BLaER1 treated with 17β-estradiol and CSF1 and Interleukin-3, amounts not matched to agents 10 nM and 100 nM (cell line): Measurements from ENCODE around the gene UBXN11.

Experiments
- H3K27ac ChIP-seq, 11 experiments: shearing (Covaris generic); formaldehyde crosslinking; 2 replicates each; pipeline ENCODE4 v1.8.1; 2022
- H3K27me3 ChIP-seq, 11 experiments: shearing (Covaris generic); formaldehyde crosslinking; 2 replicates each; pipeline ENCODE4 v1.8.1; 2022
- H3K36me3 ChIP-seq, 11 experiments: shearing (Covaris generic); formaldehyde crosslinking; 2 replicates each; pipeline ENCODE4 v1.8.1; 2022
- H3K4me1 ChIP-seq, 10 experiments: shearing (Covaris generic); formaldehyde crosslinking; 2 replicates each; pipeline ENCODE4 v1.8.1; 2022
- H3K4me2 ChIP-seq, 11 experiments: shearing (Covaris generic); formaldehyde crosslinking; 2 replicates each; pipeline ENCODE4 v1.8.1; 2022
- H3K4me3 ChIP-seq, 10 experiments: shearing (Covaris generic); formaldehyde crosslinking; 2 replicates each; pipeline ENCODE4 v1.8.1; 2022
- H3K9ac ChIP-seq, 11 experiments: shearing (Covaris generic); formaldehyde crosslinking; 2 replicates each; pipeline ENCODE4 v1.8.1; 2022
- H3K9me3 ChIP-seq, 11 experiments: shearing (Covaris generic); formaldehyde crosslinking; replicated peaks in 1 of 11; 2 replicates each; pipeline ENCODE4 v1.8.1; 2022
- H4K20me1 ChIP-seq, 11 experiments: shearing (Covaris generic); formaldehyde crosslinking; 2 replicates each; pipeline ENCODE4 v1.8.1; 2022
- Cebpa-rat ChIP-seq, 11 experiments: shearing (Covaris generic); IDR thresholded peaks; 2 replicates each; pipeline ENCODE4 v1.8.1; 2022

UBXN11 gene, protein sequence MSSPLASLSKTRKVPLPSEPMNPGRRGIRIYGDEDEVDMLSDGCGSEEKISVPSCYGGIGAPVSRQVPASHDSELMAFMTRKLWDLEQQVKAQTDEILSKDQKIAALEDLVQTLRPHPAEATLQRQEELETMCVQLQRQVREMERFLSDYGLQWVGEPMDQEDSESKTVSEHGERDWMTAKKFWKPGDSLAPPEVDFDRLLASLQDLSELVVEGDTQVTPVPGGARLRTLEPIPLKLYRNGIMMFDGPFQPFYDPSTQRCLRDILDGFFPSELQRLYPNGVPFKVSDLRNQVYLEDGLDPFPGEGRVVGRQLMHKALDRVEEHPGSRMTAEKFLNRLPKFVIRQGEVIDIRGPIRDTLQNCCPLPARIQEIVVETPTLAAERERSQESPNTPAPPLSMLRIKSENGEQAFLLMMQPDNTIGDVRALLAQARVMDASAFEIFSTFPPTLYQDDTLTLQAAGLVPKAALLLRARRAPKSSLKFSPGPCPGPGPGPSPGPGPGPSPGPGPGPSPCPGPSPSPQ

DNA sequence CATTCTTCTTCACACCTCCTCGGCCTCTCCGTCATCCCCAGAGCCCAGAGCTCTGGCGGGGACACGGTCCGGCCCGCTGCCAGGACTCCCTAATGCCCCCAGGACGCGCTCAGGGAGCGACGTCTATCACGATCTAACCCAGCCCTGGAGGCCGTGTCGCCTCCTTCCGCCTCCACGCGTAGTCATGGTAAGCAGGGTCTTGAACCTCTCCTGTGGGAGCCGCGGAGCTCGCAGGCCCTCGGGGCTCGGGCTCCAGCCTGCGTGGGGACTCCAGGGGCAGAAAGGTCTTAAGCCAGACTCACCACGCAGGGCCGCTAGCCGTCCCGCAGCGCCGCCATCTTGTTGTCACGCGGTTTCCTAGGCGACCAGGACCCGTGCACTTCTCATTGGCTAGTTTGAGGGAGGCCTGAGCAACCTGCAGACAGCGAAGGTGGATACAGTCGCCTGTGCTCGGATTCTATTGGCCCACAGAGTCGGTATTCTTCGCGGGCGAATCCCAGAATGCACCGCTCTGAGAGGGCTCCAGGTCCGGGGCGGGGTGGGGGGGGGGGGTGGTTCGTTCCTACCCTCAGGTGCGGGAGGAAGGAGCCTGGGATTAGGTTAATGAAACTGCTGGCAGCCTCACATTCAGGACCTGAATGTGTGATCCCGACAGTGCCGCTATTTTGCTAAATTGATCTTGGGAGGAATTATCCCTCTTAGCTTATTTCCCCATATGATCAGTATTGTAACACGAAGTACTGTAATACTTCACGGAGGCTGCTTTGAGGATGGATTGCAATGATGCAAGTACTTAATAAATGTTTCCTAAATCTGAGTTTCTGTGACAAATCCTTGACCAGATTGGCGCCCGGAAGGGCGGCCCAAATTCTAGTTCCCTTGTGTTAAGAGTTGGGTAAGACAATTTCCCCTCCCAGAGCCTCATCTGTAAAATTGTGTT, at the start of gene UBXN11:
Gene UBXN11, minus strand, starts transcription at position 347 of the 940 bp plus-strand sequence. CDS start 3,753 bp downstream, outside the sequence.
- Histone ChIP-seq H3K36me3 (peaks cover 0 to 5% (median 0%) of the 10 kb centered on the region in 11 experiments; a peak in 4 of 22 replicates), H3K27ac (peak within 1 kb of the TSS; percentile 82 to 91 (median 88))

DNA sequence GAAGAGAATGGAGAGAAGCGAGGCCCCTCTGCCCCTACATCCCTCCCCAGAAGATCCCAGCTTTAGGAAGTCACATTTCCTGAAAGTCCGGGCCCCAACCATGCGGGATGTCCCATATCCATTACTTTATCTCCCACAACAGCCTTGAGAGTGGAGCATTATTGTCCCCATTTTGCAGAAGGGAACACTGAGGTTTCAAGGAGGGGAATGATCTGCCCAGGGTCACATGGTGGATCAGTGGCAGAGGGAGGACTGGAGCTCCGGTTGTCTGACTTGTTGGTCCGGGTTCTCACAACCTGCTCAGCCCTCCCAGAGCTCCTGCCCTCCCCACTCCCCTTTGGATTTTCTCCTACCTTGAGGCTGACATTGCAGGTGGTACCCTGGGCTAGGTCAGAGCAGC, 49.7 kb upstream of the UBXN11 start:
- TF ChIP-seq Cebpa-rat (IDR thresholded peaks at IDR 0.05) = no peak
- H3K27ac ChIP-seq = no peak overlapping the region
- no peaks in the 10 kb centered on the region for H3K36me3 ChIP-seq
- peaks cover 8 to 13% (median 12%) of the 10 kb centered on the region in 10 experiments; a peak in 18 of 20 replicates for H3K4me1 ChIP-seq
- H3K9ac ChIP-seq = no peak overlapping the region
- no peaks in the 10 kb centered on the region for H3K9me3 ChIP-seq
- peaks cover 0 to 4% (median 0%) of the 10 kb centered on the region in 11 experiments; a peak in 4 of 22 replicates for H4K20me1 ChIP-seq
- H3K4me3 ChIP-seq = no peak overlapping the region
- no peak overlapping the region for H3K4me2 ChIP-seq
- peaks cover 31 to 40% (median 35%) of the 10 kb centered on the region in 11 experiments for H3K27me3 ChIP-seq

More for the DNA sequence above, at the start of gene UBXN11:
- peaks cover 0 to 3% (median 0%) of the 10 kb centered on the region in 11 experiments; a peak in 1 of 22 replicates for H3K27me3 ChIP-seq
- peak in 7 of 11 experiments; percentile 25 to 75 (median 39); a peak in 6 of 22 replicates for TF ChIP-seq Cebpa-rat (IDR thresholded peaks at IDR 0.05)
- peaks cover 26 to 78% (median 66%) of the 10 kb centered on the region in 10 experiments for H3K4me1 ChIP-seq
- no peaks in the 10 kb centered on the region for H3K9me3 ChIP-seq
- H4K20me1 ChIP-seq = no peaks in the 10 kb centered on the region
- peak within 1 kb of the TSS; percentile 68 to 81 (median 77) for H3K4me3 ChIP-seq
- peak within 1 kb of the TSS; percentile 81 to 88 (median 85) for H3K9ac ChIP-seq
- peak within 1 kb of the TSS; percentile 86 to 99 (median 96) for H3K4me2 ChIP-seq

DNA sequence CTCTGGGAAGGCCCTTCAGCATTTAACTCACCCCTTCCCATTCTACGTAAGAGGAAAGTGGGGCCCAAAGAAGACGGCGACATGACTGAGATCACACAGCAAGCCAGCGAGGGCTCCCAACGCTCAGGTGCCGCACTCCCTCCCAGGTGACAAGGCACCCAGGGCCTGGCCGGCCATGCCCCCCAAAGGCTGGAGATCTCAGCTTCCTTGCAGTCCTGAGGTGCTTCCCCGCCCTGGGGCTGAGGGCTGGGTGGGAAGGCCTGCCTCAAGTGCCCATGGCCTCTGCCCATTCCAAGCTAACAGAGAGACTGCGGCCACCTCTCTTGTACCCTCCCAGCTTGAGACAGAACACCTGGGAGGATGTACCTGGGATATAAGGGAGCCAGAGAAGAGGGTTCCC, 48.5 kb upstream of the UBXN11 start:
- H3K9me3 ChIP-seq = no peaks in the 10 kb centered on the region
- no peaks in the 10 kb centered on the region; a peak in 1 of 22 replicates for H4K20me1 ChIP-seq
- peaks cover under 1 to 2% (median 1%) of the 10 kb centered on the region in 10 experiments; a peak in 14 of 20 replicates for H3K4me1 ChIP-seq
- no peak overlapping the region for H3K9ac ChIP-seq
- H3K4me2 ChIP-seq = no peak overlapping the region
- H3K27ac ChIP-seq = no peak overlapping the region
- H3K4me3 ChIP-seq = no peak overlapping the region
- H3K27me3 ChIP-seq = peaks cover 20 to 29% (median 24%) of the 10 kb centered on the region in 11 experiments
- H3K36me3 ChIP-seq = no peaks in the 10 kb centered on the region
- no peak for TF ChIP-seq Cebpa-rat (IDR thresholded peaks at IDR 0.05)

DNA sequence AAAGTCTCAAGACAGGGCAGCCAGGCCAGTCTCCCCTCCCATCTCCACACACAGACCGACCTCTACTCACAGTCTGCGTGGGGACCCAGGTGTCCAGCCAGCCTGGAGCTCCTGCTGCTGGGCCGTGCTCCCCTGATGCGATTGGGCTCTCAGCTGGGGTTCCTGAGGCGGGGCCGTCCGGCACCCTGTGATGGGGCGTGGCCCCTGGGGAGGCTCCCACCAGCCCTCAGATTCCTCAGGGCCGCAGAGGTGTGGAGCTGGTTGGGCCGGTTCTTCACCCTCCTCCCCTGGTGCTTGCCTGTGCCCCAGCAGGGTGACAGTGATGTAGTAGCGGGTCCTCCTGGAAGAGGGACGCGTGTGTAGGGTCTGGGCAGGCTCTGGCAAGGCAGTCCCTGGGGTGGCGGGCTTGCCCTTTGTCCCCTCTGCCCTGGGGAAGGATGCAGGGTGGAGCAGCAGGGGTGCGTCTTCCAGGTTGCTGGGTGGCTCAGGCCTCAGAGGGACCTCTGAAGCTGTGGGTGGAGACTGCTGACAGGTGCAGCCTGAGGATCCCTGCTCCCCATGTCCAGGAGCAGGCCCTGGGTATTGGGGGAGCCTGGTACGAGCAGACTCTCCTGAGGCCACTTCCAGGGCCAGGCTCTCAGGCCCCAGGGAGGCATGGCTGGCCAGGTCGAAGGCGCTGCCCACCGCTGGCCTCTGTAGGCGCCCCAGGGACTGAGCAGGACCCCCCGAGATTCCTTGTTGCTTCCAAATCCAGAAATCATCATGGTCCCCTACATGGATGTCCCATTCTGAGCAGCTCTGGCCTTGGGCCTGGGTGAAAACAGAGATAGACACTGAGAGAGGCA, 47.8 kb upstream of the UBXN11 start, which contains the start of gene CRYBG2:
Gene CRYBG2, minus strand, starts transcription at position 155 of the 845 bp plus-strand sequence. CDS start 7,473 bp downstream, outside the sequence.
- Histone ChIP-seq H3K27me3 (peaks cover 12 to 21% (median 16%) of the 10 kb centered on the region in 11 experiments), H3K4me3 (no peak within 1 kb of the TSS), H3K27ac (no peak within 1 kb of the TSS), H3K4me2 (no peak within 1 kb of the TSS), H3K9me3 (no peaks in the 10 kb centered on the region), H3K36me3 (no peaks in the 10 kb centered on the region), H3K9ac (no peak within 1 kb of the TSS), H4K20me1 (no peaks in the 10 kb centered on the region), H3K4me1 (no peaks in the 10 kb centered on the region; a peak in 1 of 20 replicates)
- TF ChIP-seq Cebpa-rat (IDR thresholded peaks at IDR 0.05) = no peak

DNA sequence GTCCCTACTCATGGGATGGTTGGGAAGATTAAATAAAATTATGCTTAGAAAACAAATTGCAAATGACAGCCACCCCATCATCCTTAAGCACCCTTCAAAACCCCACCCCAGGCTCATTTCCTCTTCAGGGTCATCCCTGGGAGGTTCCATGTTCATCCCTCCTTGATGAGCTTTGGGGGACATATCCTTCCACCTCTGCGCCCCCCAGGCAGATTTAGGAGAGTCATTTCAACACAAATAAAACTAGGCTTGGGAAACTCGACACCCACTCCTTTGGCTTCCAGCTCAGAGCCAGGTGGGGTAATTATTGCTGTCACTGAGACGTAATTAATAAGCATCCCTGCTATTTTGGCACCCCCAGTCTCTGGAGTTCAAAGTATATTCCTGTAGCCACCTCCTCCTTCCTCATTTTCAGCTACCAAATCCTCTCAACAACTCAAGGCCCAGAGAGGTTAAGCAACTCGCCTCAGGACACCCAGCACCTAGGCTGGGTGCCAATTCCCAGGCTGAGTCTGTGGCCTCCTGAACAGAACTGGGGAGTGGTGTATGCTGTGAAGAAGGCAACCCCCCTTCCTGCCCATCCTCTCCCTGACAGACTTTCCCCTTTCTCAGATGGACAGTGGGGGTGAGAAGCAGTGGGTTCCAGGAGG, 46.9 kb upstream of the UBXN11 start:
- Histone ChIP-seq H3K4me3 (no peak overlapping the region), H3K36me3 (no peaks in the 10 kb centered on the region), H3K4me2 (no peak overlapping the region), H3K27me3 (peaks cover 4 to 12% (median 7%) of the 10 kb centered on the region in 11 experiments), H4K20me1 (no peaks in the 10 kb centered on the region), H3K9ac (no peak overlapping the region), H3K4me1 (no peaks in the 10 kb centered on the region; a peak in 1 of 20 replicates), H3K9me3 (no peaks in the 10 kb centered on the region), H3K27ac (no peak overlapping the region)
- no peak for TF ChIP-seq Cebpa-rat (IDR thresholded peaks at IDR 0.05)

DNA sequence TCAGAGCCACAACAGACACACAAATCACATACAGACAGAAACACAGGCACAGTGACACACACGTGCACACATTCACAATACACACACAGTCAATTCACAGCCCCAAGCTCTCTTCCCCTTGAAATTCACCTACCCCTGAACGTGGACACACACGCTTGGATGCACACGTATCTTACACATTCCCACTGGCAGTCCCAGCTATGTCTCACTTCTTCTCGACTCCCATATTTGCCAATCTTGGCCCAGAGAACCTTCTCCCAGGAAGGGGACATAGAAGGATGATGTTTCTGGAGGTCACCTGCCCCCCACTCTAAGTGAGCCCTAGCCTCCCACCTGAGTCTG, 45.9 kb upstream of the UBXN11 start:
- no peaks in the 10 kb centered on the region for H3K36me3 ChIP-seq
- H3K9me3 ChIP-seq = no peaks in the 10 kb centered on the region
- TF ChIP-seq Cebpa-rat (IDR thresholded peaks at IDR 0.05) = no peak
- H3K27ac ChIP-seq = no peak overlapping the region
- H3K9ac ChIP-seq = no peak overlapping the region
- H4K20me1 ChIP-seq = no peaks in the 10 kb centered on the region
- no peaks in the 10 kb centered on the region; a peak in 1 of 20 replicates for H3K4me1 ChIP-seq
- no peak overlapping the region for H3K4me2 ChIP-seq
- no peak overlapping the region for H3K4me3 ChIP-seq
- H3K27me3 ChIP-seq = peaks cover 0 to 2% (median 0%) of the 10 kb centered on the region in 11 experiments; a peak in 7 of 22 replicates

DNA sequence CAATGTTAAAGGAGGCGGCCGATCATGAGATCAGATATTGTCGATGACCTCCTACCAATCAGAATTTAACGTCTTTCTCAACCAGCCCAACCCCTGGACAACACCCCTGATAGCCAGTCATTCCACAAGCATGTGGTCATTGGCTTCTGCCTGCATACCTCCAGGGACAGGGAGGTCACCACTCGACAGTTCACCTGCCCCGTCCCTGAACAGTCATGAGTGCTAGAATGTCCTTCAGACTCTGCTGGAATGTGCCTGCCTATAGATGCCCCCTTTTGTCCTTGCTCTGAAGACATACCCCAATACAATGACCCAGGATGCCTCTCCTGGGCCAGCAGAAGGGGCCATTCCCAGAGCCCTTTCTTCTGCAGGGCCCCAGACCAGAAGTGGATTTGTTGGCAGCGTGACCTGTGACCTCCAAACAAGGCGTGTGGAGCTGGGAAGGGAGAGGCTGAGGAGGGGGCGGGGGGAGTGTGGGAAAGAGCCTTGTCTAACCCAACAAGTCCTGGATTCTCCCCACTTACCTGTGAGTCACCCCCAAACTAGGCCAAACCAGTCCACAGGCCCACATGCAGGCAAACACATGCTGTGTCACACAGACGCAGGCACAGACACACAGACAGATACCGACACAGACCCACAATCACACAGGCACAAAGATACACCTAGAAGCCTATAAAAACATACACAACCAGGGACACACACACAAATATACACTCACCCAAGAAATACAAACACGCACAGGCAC, 45.3 kb upstream of the UBXN11 start:
- peaks cover 0 to 3% (median under 1%) of the 10 kb centered on the region in 10 experiments; a peak in 8 of 20 replicates for H3K4me1 ChIP-seq
- no peaks in the 10 kb centered on the region for H4K20me1 ChIP-seq
- H3K4me3 ChIP-seq = no peak overlapping the region
- TF ChIP-seq Cebpa-rat (IDR thresholded peaks at IDR 0.05) = no peak
- no peaks in the 10 kb centered on the region for H3K27me3 ChIP-seq
- no peak overlapping the region for H3K27ac ChIP-seq
- H3K9ac ChIP-seq = no peak overlapping the region
- H3K4me2 ChIP-seq = no peak overlapping the region
- H3K36me3 ChIP-seq = no peaks in the 10 kb centered on the region
- no peaks in the 10 kb centered on the region for H3K9me3 ChIP-seq
